ELF-1 (cell line): ENCODE data around the gene PSKH1.

ENCODE experiments used
- DNase-seq: peaks from one replicate; pipeline ENCODE4 v3.0.0-alpha.2; 2016; ENCODE audit warnings: low read depth, low spot score

Gene PSKH1

DNA sequence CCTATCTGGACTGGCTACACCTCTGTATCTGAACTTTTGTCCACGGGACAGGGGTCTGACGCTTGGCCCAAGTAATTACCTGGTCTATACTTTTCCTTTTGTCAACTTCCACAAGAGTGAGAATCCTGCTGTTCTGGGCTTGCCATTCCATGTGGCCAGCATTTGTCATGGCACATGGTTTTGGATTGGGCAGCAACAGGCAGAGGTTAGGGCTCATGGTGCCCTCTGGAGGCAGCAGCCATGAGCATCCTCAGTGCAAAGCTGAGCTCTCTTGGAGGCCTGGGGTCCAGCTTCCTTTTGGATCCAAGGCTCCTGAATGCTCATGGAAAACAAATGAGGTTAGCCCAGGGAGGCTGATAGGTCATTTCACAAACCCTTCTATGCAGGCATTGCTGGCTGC, 27.7 kb upstream of the PSKH1 start:
- DNase-seq: peak; percentile 60

DNA sequence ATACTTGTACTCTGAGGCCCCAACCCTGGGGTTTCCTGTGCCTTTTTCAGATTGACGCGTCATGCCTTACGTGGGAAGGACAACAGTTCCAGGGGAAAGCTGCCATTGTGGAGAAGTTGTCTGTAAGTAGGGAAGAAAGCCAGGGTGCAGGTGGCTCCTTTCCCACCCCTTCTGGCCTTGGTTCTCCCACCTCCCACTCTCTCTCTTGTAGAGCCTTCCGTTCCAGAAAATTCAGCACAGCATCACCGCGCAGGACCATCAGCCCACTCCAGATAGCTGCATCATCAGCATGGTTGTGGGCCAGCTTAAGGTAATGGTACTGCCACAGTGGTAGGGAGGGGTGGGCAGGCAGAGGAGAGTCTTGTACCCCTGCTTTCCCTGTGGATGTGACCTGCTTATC, 24.8 kb upstream of the PSKH1 start:
- no peak for DNase-seq

DNA sequence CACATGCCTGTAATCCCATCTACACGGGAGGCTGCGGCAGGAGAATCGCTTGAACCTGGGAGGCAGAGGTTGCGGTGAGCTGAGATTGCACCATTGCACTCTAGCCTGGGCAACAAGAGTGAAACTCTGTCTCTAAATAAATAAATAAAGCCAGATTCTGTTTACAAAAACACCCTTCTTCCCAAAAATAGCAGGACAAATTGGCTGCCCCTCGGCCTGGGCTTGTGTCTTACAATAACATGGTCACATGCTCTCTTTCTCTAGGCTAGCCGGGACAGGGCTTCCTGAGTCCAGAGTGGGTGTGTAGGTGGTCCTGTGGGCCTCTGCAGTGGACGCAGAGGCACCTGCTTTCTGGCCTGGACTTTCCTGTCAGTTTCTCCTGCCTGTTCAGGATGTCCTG, 23.4 kb upstream of the PSKH1 start:
- no peak for DNase-seq

- no peak for DNase-seq
These were observed 21.8 kb upstream of the PSKH1 start for GRCh38 chr16:67871256-67871655.

- no peak for DNase-seq
These were observed 20.9 kb upstream of the PSKH1 start for GRCh38 chr16:67872131-67872630.

- DNase-seq: peak; percentile 81
These were observed 20.2 kb upstream of the PSKH1 start, which contains the start of gene EDC4 for GRCh38 chr16:67872631-67873434. Gene EDC4 (plus strand): TSS chr16:67873052. CDS start chr16:67873262, 210 bp downstream.

DNA sequence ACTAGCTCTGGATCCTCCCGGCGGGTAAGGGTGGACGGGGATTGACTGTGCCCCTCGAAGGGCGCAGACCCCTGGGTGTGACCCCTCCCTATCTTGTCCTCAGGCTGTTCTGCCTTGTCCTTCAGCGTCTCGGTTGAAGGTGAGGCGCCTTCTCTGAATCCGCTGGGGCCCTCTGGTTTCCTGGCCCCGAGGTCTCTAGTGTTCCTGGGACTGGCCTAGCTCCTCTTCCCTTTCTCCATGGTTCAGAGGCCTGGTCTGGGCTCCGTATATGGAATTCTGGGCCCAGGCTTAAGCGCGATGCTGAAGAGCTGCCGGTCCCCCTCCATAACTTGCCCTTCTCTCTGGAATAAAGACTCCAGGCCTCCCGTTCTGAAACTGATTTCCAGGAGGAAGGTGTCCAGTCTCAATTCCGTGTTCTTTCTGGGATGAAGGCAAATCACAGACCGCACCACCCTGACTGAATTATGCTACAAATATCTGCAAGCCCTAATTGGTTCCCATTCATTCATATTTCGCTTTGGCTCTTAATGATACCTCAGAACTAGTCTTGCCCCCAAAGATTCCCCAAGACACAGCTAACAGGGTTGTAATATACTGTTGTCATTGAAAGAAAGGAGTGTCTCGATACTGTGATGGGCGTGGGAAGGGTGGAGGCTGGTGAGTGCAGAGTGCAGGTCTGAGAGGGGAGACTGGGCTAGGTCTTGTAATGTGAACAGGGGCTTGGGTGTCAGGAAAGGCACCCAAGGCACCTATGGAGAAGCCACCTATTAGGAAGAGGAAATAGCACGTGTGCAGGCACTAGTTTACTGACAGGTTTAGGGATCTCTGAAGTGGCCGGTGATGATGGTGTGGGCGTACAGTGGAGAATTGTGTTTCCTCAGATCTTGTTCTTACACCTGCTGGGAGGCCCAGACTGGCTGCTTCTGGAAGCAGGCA, 19.4 kb upstream of the PSKH1 start:
- DNase-seq: no peak

DNA sequence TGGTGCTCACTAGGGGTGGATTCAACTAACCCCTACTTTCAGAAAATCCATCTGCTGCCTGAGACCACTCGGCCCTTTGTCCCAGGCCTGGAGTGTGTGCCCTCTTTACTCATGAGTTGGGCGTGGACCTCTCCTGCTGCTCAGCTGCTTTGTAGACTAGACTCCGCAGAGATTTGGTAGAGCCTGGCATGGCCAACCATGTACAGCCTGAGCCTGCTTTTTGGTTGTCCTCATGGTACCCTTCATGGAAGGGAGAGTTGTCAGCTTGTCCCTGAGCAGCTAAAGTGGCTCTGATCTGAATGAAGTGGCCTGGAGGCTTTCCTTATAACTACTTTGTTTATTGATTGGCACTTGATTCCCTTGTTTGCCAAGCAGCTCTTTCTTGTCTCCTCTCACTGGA, 18.7 kb upstream of the PSKH1 start:
- no peak for DNase-seq

- DNase-seq: no peak
These were observed 16.0 kb upstream of the PSKH1 start for GRCh38 chr16:67877064-67877463.

GRCh38 chr16:67878232-67878631, 14.8 kb upstream of the PSKH1 start:
- DNase-seq: no peak

GRCh38 chr16:67878846-67879245, 14.2 kb upstream of the PSKH1 start:
- DNase-seq: no peak

GRCh38 chr16:67879462-67879861, 13.6 kb upstream of the PSKH1 start:
- no peak for DNase-seq

GRCh38 chr16:67879936-67880335, 13.1 kb upstream of the PSKH1 start:
- no peak for DNase-seq

- DNase-seq: no peak
These were observed 12.5 kb upstream of the PSKH1 start for GRCh38 chr16:67880584-67880983.

- DNase-seq: no peak
These were observed 11.4 kb upstream of the PSKH1 start for GRCh38 chr16:67881621-67882161.

DNA sequence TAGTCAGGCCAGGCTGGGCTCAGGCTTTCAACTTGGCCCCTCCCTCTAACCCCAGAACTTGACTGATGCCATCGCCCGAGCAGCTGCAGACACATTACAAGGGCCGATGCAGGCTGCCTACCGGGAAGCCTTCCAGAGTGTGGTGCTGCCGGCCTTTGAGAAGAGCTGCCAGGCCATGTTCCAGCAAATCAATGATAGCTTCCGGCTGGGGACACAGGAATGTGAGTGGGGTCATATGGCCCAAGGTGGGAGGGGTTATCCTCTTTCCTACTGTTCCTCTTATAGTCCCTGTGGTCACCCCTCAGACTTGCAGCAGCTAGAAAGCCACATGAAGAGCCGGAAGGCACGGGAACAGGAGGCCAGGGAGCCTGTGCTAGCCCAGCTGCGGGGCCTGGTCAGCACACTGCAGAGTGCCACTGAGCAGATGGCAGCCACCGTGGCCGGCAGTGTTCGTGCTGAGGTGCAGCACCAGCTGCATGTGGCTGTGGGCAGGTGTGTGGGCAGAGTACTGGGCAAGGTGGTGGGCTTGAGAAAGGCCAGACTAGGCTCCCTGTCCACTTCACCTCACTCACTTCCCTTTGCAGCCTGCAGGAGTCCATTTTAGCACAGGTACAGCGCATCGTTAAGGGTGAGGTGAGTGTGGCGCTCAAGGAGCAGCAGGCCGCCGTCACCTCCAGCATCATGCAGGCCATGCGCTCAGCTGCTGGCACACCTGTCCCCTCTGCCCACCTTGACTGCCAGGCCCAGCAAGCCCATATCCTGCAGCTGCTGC, 10.5 kb upstream of the PSKH1 start:
- DNase-seq: no peak

- DNase-seq: peak; percentile 83
These were observed 9.7 kb upstream of the PSKH1 start for GRCh38 chr16:67883146-67883871.

GRCh38 chr16:67883872-67884261, 9.2 kb upstream of the PSKH1 start:
- peak; percentile 86 for DNase-seq

DNA sequence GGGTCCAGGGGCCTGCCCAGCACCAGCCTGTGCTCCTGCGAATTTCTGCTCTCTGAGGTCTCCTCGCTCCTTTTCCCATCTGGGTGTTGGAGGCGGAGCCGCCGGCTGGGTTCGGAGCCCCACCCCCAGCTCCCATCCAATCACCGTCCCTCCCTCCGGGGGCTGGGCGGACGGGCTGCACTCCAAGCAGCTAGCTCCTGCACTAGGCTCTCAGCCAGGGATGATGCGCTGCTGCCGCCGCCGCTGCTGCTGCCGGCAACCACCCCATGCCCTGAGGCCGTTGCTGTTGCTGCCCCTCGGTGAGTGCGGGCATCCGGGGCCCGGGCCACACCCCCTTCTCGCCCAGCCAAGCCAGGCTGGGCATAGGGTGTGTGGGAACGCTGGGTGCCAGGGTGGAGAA, 8.4 kb upstream of the PSKH1 start, which contains the start of gene NRN1L:
Gene NRN1L (plus strand): TSS at position 202 of the 400 bp plus-strand sequence. CDS start 19 bp downstream, at position 221.
- peak; percentile 97 for DNase-seq

DNA sequence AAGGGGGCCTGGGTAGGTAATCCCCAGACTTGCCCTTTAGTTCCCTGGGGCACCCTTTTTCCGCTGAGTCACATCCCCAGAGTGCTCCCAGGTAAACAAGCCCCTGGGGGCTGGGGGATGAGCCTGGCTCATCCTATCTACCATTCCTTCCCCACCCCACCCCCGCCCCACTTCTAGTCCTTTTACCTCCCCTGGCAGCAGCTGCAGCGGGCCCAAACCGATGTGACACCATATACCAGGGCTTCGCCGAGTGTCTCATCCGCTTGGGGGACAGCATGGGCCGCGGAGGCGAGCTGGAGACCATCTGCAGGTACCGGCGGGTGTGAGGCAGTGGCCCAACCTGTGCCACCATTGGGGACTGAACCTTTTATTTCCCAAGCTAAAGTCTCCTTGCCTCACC, 7.5 kb upstream of the PSKH1 start:
- DNase-seq: no peak

GRCh38 chr16:67885976-67886375, 7.1 kb upstream of the PSKH1 start:
- no peak for DNase-seq
